HCT116 (cell line): ENCODE measurements around the gene PSMA7. TPM values are rescaled to one million over a fixed set of nuclear protein-coding genes. Genes with fewer than 3 reads are reported as not detected.

Source experiments
- ATAC-seq: fragments of 200-7000 bp; cut with Tn5 transposase; 2 replicates; pipeline ENCODE4 v1.9.1; 2020; ENCODE audit warnings: mild to moderate bottlenecking, moderate library complexity
- BruUV-seq: library from RNA; stranded (reverse); fragments of 400-500 nt; replicated peaks from 2 replicates; lab custom pipeline; 2021; lab: Mats Ljungman, UMichigan
- CTCF ChIA-PET: fragments of 300-600 bp; sonication (Branson Sonifier 250); formaldehyde crosslinking; loops from one replicate; lab custom pipeline; 2021; ENCODE audit warnings: antibody characterized with exemption; lab: Charles Lee
- POLR2A ChIA-PET: fragments of 300-600, 350-600 bp; sonication (Branson Sonifier 250); formaldehyde crosslinking; loops from one replicate; lab custom pipeline; 2021; ENCODE audit warnings: antibody characterized with exemption; lab: Charles Lee
- RAD21 ChIA-PET, 2 experiments: fragments of 300-600 bp; sonication (Branson Sonifier 250); formaldehyde crosslinking; loops; one replicate each; lab custom pipeline; 2023; ENCODE audit warnings: low total read pairs in 2 of 2; ENCODE audit not compliant: uncharacterized antibody in 2 of 2, unreplicated experiment in 2 of 2, low non-redundant PET in 1 of 2; lab: Charles Lee
- DNase-seq: peaks from one replicate; pipeline ENCODE4 v3.0.0-alpha.2; 2010; ENCODE audit warnings: low read depth, low spot score
- H2AFZ ChIP-seq: fragments of 200-600 bp; shearing (Covaris generic), sonication (generic); 2 replicates; pipeline ENCODE4 v1.6.1; 2017; ENCODE audit warnings: low read depth, mixed run types, mixed read lengths, antibody characterized with exemption, low read length; ENCODE audit not compliant: poor library complexity, severe bottlenecking
- H3K27ac ChIP-seq: 2 replicates; pipeline ENCODE4 v1.5.1; 2012; ENCODE audit warnings: low read depth, low read length
- H3K27me3 ChIP-seq: fragments of 200-600 bp; sonication (generic); 2 replicates; pipeline ENCODE4 v1.6.1; 2016; ENCODE audit warnings: mixed run types, low read length, mixed read lengths; ENCODE audit not compliant: insufficient read depth
- H3K36me3 ChIP-seq, 2 experiments: fragments of 200-500 bp in 1 of 2; fragments of 200-600 bp in 1 of 2; sonication (Bioruptor generic) in 1 of 2; sonication (generic) in 1 of 2; 2 replicates each; pipeline versions ENCODE4 v1.5.1 to v1.6.1; 2014 to 2016; ENCODE audit warnings: low read length in 2 of 2, inconsistent platforms in 1 of 2, mixed read lengths in 1 of 2, mixed run types in 1 of 2; ENCODE audit not compliant: insufficient read depth in 2 of 2, control insufficient read depth in 1 of 2
- H3K4me1 ChIP-seq, 2 experiments: fragments of 200-600 bp in 1 of 2; sonication (generic) in 1 of 2; 2 replicates each; pipeline versions ENCODE4 v1.5.1 to v1.6.1; 2012 to 2017; ENCODE audit warnings: low read length in 2 of 2, inconsistent platforms in 1 of 2, mild to moderate bottlenecking in 1 of 2, mixed read lengths in 1 of 2, mixed run types in 1 of 2, moderate library complexity in 1 of 2; ENCODE audit not compliant: insufficient read depth in 2 of 2, control insufficient read depth in 1 of 2
- H3K4me2 ChIP-seq: fragments of 200-600 bp; sonication (generic); 2 replicates; pipeline ENCODE4 v1.6.1; 2017; ENCODE audit warnings: mixed run types, low read length, mixed read lengths
- H3K4me3 ChIP-seq, 2 experiments: fragments of 200-600 bp in 1 of 2; sonication (generic) in 1 of 2; replicated peaks in 1 of 2; 2 replicates each; pipeline ENCODE4 v1.5.1; 2011 to 2016; ENCODE audit warnings: low read length in 2 of 2, control low read depth in 1 of 2, low read depth in 1 of 2, mild to moderate bottlenecking in 1 of 2, mixed read lengths in 1 of 2, mixed run types in 1 of 2
- H3K79me2 ChIP-seq: fragments of 200-600 bp; sonication (generic); 2 replicates; pipeline ENCODE4 v1.6.1; 2017; ENCODE audit warnings: mild to moderate bottlenecking, mixed run types, low read length, moderate library complexity, mixed read lengths; ENCODE audit not compliant: insufficient read depth
- H3K9ac ChIP-seq: fragments of 200-600 bp; sonication (generic); 2 replicates; pipeline ENCODE4 v1.6.1; 2016; ENCODE audit warnings: low read length, mixed read lengths
- H3K9me2 ChIP-seq: fragments of 200-600 bp; sonication (generic), shearing (Covaris generic); 2 replicates; pipeline ENCODE4 v1.6.1; 2017; ENCODE audit warnings: mixed run types, mild to moderate bottlenecking, moderate library complexity; ENCODE audit not compliant: insufficient read depth
- H3K9me3 ChIP-seq, 2 experiments: fragments of 200-500 bp in 1 of 2; fragments of 200-600 bp in 1 of 2; sonication (Bioruptor generic) in 1 of 2; sonication (generic) in 1 of 2; 2 replicates each; pipeline ENCODE4 v1.6.1; 2014 to 2017; ENCODE audit warnings: low read length in 2 of 2, mixed read lengths in 2 of 2, inconsistent platforms in 1 of 2, low read depth in 1 of 2, mild to moderate bottlenecking in 1 of 2, mixed run types in 1 of 2, moderate library complexity in 1 of 2; ENCODE audit not compliant: control insufficient read depth in 1 of 2, insufficient read depth in 1 of 2
- H4K20me1 ChIP-seq: fragments of 200-600 bp; sonication (generic), shearing (Covaris generic); 2 replicates; pipeline ENCODE4 v1.6.1; 2017; ENCODE audit warnings: mixed run types, mild to moderate bottlenecking, moderate library complexity; ENCODE audit not compliant: insufficient read depth
- CTCF ChIP-seq, 3 experiments: fragments of 200-600 bp in 1 of 3; sonication (generic) in 1 of 3; IDR thresholded peaks in 2 of 3; conservative IDR thresholded peaks in 1 of 3; 2 replicates each; pipeline ENCODE4 v1.5.1; 2012 to 2017; ENCODE audit warnings: low read depth in 2 of 3, low read length in 2 of 3, antibody characterized with exemption in 1 of 3, borderline replicate concordance in 1 of 3, control low read depth in 1 of 3, mild to moderate bottlenecking in 1 of 3, mixed read lengths in 1 of 3, mixed run types in 1 of 3, moderate library complexity in 1 of 3; ENCODE audit not compliant: insufficient read depth in 1 of 3
- RAD21 ChIP-seq: IDR thresholded peaks from 2 replicates; pipeline ENCODE4 v1.6.1; 2012; ENCODE audit warnings: low read depth, mild to moderate bottlenecking
- TCF7L2 ChIP-seq: IDR thresholded peaks from 2 replicates; pipeline ENCODE4 v1.7.0; 2011; ENCODE audit warnings: borderline replicate concordance, inconsistent platforms; ENCODE audit not compliant: insufficient read depth, insufficient read length; ENCODE audit errors: extremely low read depth
- intact Hi-C: fragments of 100-400 bp; cut with micrococcal nuclease; formaldehyde crosslinking; loops from 2 replicates; pipeline ENCODE4 v1.10.0; 2022
- total RNA-seq: library from RNA; stranded (reverse); gene quantifications from one replicate; pipeline ENCODE4 v1.2.1, GENCODE V29; 2021; ENCODE audit not compliant: unreplicated experiment

Gene PSMA7
- total RNA-seq, 1 experiment from 2014 or later: 364 TPM

- no peak overlapping the region for H3K27ac ChIP-seq
- peaks cover 0 to 21% of the 10 kb centered on the region in 2 experiments; a peak in 2 of 4 replicates for H3K36me3 ChIP-seq
- H3K4me3 ChIP-seq: no peak overlapping the region
- H3K9me2 ChIP-seq: no peaks in the 10 kb centered on the region
- no peaks in the 10 kb centered on the region for H3K27me3 ChIP-seq
- H3K9ac ChIP-seq: no peak overlapping the region
- DNase-seq (no peak), ATAC-seq (no peak)
- peaks cover under 1% of the 10 kb centered on the region; the same call in 1 of the 2 replicates for H4K20me1 ChIP-seq
- H3K4me2 ChIP-seq: no peak overlapping the region
- no peaks in the 10 kb centered on the region for H3K9me3 ChIP-seq
- no peak for TF ChIP-seq CTCF (IDR thresholded peaks at IDR 0.05 in 2 of 3, conservative IDR thresholded peaks at IDR 0.05 in 1 of 3; ENCODE audit: borderline replicate concordance in 1 of 3, insufficient read depth in 1 of 3, low read depth in 2 of 3, low read length in 2 of 3)
- intact Hi-C loops: no loop called here
- ChIA-PET RAD21 (no interaction called here), POLR2A (no interaction called here), CTCF (no interaction called here)
- no peak overlapping the region for H2AFZ ChIP-seq
- peaks cover 10 to 15% of the 10 kb centered on the region in 2 experiments for H3K4me1 ChIP-seq
- peaks cover 99% of the 10 kb centered on the region for H3K79me2 ChIP-seq
- no TSS peak for BruUV-seq
Measured at GRCh38 chr20:62151225-62151624, 8.0 kb upstream of the PSMA7 start.

GRCh38 chr20:62150310-62150575, 7.0 kb upstream of the PSMA7 start:
- ATAC-seq: no peak; the same call in 1 of the 2 replicates
- peaks cover 0 to 31% of the 10 kb centered on the region in 2 experiments; a peak in 2 of 4 replicates for H3K36me3 ChIP-seq
- POLR2A ChIA-PET: no interaction called here

More at GRCh38 chr20:62150310-62150575, 7.0 kb upstream of the PSMA7 start:
- TF ChIP-seq TCF7L2 (no peak), RAD21 (no peak), CTCF (IDR thresholded peaks at IDR 0.05 in 2 of 3, conservative IDR thresholded peaks at IDR 0.05 in 1 of 3; ENCODE audit: borderline replicate concordance in 1 of 3, insufficient read depth in 1 of 3, low read depth in 2 of 3, low read length in 2 of 3) (no peak)
- intact Hi-C loops: no loop called here
- peaks cover 8% of the 10 kb centered on the region; the same call in 1 of the 2 replicates for H4K20me1 ChIP-seq
- CTCF ChIA-PET: no interaction called here
- peaks cover 99% of the 10 kb centered on the region for H3K79me2 ChIP-seq
- H3K4me2 ChIP-seq: no peak overlapping the region
- H2AFZ ChIP-seq: no peak overlapping the region
- BruUV-seq: no TSS peak
- DNase-seq: no peak
- no peak overlapping the region for H3K4me3 ChIP-seq
- no peaks in the 10 kb centered on the region for H3K9me2 ChIP-seq
- peaks cover 2 to 8% of the 10 kb centered on the region in 2 experiments for H3K4me1 ChIP-seq
- no peaks in the 10 kb centered on the region for H3K27me3 ChIP-seq
- no peak overlapping the region for H3K9ac ChIP-seq
- no peak overlapping the region for H3K27ac ChIP-seq
- H3K9me3 ChIP-seq: no peaks in the 10 kb centered on the region
- RAD21 ChIA-PET: no interaction called here
